Measurements from ENCODE around the gene ENGASE. TPM values are rescaled to one million over a fixed set of nuclear protein-coding genes. Genes with fewer than 3 reads are reported as not detected.

Gene ENGASE
- polyA plus RNA-seq, 1 of the 3 experiments (the other 2 are of a cell fraction): 30.1 TPM

DNA sequence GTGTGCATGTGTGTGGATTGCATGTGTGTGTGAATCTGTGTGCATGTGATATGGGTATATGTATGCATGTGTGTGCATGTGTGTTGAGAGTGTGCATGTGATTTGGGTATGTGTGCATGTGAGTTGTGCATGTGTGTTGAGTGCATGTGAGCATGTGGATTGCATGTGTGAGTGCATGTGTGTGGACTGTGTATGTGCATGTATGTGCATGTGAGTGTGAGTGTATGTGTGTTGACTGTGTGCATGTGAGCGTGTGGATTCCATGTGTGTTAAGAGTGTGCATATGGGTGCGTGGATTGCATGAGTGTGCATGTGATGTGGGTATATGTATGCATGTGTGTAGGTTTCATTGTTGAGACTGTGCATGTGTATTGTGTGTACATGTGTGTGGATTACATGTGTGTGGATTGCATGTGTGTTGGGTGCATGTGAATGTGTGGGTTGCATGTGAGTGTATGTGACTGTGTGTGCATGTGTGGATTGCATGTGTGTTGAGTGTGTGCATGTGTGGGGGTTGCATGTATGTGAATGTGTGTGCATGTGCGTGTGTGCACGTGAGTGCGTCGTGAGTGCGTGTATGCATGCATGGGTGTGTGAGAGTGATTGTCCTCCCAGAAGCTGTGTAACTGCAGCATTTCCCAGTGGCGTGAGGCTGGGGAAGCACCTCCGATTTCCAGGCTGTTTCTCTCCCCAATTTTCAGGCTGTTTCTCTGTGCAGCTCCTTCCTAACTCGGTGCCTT lies 31.3 kb upstream of the ENGASE start (continued):
- TF ChIP-seq, protein P1, sequence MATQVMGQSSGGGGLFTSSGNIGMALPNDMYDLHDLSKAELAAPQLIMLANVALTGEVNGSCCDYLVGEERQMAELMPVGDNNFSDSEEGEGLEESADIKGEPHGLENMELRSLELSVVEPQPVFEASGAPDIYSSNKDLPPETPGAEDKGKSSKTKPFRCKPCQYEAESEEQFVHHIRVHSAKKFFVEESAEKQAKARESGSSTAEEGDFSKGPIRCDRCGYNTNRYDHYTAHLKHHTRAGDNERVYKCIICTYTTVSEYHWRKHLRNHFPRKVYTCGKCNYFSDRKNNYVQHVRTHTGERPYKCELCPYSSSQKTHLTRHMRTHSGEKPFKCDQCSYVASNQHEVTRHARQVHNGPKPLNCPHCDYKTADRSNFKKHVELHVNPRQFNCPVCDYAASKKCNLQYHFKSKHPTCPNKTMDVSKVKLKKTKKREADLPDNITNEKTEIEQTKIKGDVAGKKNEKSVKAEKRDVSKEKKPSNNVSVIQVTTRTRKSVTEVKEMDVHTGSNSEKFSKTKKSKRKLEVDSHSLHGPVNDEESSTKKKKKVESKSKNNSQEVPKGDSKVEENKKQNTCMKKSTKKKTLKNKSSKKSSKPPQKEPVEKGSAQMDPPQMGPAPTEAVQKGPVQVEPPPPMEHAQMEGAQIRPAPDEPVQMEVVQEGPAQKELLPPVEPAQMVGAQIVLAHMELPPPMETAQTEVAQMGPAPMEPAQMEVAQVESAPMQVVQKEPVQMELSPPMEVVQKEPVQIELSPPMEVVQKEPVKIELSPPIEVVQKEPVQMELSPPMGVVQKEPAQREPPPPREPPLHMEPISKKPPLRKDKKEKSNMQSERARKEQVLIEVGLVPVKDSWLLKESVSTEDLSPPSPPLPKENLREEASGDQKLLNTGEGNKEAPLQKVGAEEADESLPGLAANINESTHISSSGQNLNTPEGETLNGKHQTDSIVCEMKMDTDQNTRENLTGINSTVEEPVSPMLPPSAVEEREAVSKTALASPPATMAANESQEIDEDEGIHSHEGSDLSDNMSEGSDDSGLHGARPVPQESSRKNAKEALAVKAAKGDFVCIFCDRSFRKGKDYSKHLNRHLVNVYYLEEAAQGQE (IDR thresholded peaks at IDR 0.05; ENCODE audit: low read depth, low read length): no peak
- TF ChIP-seq JUND (IDR thresholded peaks at IDR 0.05) (no peak), EZH2phosphoT487 (IDR thresholded peaks at IDR 0.05; ENCODE audit: borderline replicate concordance, low read depth) (no peak)
- TF ChIP-seq, protein P2, sequence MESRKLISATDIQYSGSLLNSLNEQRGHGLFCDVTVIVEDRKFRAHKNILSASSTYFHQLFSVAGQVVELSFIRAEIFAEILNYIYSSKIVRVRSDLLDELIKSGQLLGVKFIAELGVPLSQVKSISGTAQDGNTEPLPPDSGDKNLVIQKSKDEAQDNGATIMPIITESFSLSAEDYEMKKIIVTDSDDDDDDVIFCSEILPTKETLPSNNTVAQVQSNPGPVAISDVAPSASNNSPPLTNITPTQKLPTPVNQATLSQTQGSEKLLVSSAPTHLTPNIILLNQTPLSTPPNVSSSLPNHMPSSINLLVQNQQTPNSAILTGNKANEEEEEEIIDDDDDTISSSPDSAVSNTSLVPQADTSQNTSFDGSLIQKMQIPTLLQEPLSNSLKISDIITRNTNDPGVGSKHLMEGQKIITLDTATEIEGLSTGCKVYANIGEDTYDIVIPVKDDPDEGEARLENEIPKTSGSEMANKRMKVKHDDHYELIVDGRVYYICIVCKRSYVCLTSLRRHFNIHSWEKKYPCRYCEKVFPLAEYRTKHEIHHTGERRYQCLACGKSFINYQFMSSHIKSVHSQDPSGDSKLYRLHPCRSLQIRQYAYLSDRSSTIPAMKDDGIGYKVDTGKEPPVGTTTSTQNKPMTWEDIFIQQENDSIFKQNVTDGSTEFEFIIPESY (IDR thresholded peaks at IDR 0.05; ENCODE audit: borderline replicate concordance, low read depth): no peak

DNA sequence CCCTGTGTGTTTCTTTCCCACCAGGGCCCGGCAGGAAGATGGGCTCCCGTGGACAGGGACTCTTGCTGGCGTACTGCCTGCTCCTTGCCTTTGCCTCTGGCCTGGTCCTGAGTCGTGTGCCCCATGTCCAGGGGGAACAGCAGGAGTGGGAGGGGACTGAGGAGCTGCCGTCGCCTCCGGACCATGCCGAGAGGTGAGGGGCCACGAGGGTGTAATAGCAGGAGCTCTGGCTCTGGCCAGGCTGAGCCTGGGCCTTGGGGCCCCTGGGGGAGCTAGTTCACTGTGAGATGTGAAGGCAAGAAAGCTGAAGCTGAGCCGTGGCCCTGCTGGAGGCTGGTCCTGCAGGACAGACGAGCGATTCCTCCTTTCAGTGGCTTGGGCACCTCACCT lies 30.7 kb upstream of the ENGASE start:
- POLR2A ChIA-PET: no interaction called here
- no peak overlapping the region for H3K9ac ChIP-seq

More for the DNA sequence above, 30.7 kb upstream of the ENGASE start:
- DNase-seq: no peak
- H3K4me2 ChIP-seq: no peak overlapping the region
- H3K79me2 ChIP-seq (ENCODE audit: insufficient read depth): no peaks in the 10 kb centered on the region
- peaks cover 0 to 23% of the 10 kb centered on the region in 2 experiments; a peak in 2 of 4 replicates for H3K4me1 ChIP-seq (ENCODE audit: control insufficient read depth in 1 of 2, insufficient read depth in 2 of 2, low read depth in 1 of 2, low read length in 1 of 2)
- no peak overlapping the region for H3K4me3 ChIP-seq (ENCODE audit: low read depth in 2 of 2, low read length in 1 of 2)
- no peaks in the 10 kb centered on the region for H3K27me3 ChIP-seq (ENCODE audit: insufficient read depth)
- H3F3A ChIP-seq (replicated peaks; ENCODE audit: insufficient read depth): peaks cover 16% of the 10 kb centered on the region
- H3K9me2 ChIP-seq: no peaks in the 10 kb centered on the region
- no peaks in the 10 kb centered on the region for H3K9me3 ChIP-seq
- no peak overlapping the region for H3K27ac ChIP-seq (ENCODE audit: low read depth in 2 of 2, low read length in 1 of 2)
- H4K20me1 ChIP-seq (ENCODE audit: insufficient read depth): no peaks in the 10 kb centered on the region
- H3K36me3 ChIP-seq (replicated peaks in 1 of 2; ENCODE audit: control insufficient read depth in 1 of 2, insufficient read depth in 2 of 2, low read length in 1 of 2): no peaks in the 10 kb centered on the region
- no peak for TF ChIP-seq NFIC (IDR thresholded peaks at IDR 0.05; ENCODE audit: borderline replicate concordance)
- TF ChIP-seq, protein P3, sequence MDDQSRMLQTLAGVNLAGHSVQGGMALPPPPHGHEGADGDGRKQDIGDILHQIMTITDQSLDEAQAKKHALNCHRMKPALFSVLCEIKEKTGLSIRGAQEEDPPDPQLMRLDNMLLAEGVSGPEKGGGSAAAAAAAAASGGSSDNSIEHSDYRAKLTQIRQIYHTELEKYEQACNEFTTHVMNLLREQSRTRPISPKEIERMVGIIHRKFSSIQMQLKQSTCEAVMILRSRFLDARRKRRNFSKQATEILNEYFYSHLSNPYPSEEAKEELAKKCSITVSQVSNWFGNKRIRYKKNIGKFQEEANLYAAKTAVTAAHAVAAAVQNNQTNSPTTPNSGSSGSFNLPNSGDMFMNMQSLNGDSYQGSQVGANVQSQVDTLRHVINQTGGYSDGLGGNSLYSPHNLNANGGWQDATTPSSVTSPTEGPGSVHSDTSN (IDR thresholded peaks at IDR 0.05): no peak
- TF ChIP-seq EP300 (IDR thresholded peaks at IDR 0.05; ENCODE audit: borderline replicate concordance in 1 of 2, low read depth in 1 of 2, low read length in 1 of 2): no peak
- TF ChIP-seq RFX5 (IDR thresholded peaks at IDR 0.05; ENCODE audit: low read length): no peak
- TF ChIP-seq GABPA (IDR thresholded peaks at IDR 0.05; ENCODE audit: low read depth): no peak
- TF ChIP-seq CHD2 (IDR thresholded peaks at IDR 0.05; ENCODE audit: low read length, partially characterized antibody): no peak
- TF ChIP-seq MEF2A (IDR thresholded peaks at IDR 0.05; ENCODE audit: borderline replicate concordance, low read depth): no peak
- TF ChIP-seq SMC3 (IDR thresholded peaks at IDR 0.05; ENCODE audit: low read depth, low read length): no peak
- no peak for TF ChIP-seq FOXM1 (IDR thresholded peaks at IDR 0.05; ENCODE audit: low read depth)
- 77% methylated on average over 9 of the region's 12 CpGs for WGBS (ENCODE audit: low lambda C conversion rate)
- CTCF ChIA-PET: interaction anchor here (0.6 to 25.7 kb wide), 15 partner anchors 10 to 359 kb away, joined by 3 to 529 read pairs (median 9); partner anchors contain the start of gene C1QTNF1
- no peak overlapping the region for H2AFZ ChIP-seq (ENCODE audit: low read depth)
